Testis (tissue), 3 donors: ENCODE data around the gene TADA2A. TPM values are rescaled to one million over a fixed set of nuclear protein-coding genes. Genes with fewer than 3 reads are reported as not detected.

Source experiments
- DNase-seq: peaks from one replicate; pipeline ENCODE4 v3.0.0-alpha.2; 2019
- H3K27ac ChIP-seq, 2 donors: fragments of 200-600 bp; sonication (generic); one replicate each; pipeline ENCODE4 v1.5.1; 2019
- H3K27me3 ChIP-seq: fragments of 200-600 bp; sonication (generic); one replicate; pipeline ENCODE4 v1.5.1; 2019
- H3K36me3 ChIP-seq: fragments of 200-600 bp; sonication (generic); one replicate; pipeline ENCODE4 v1.5.1; 2017; ENCODE audit warnings: low read depth; ENCODE audit errors: missing control alignments
- H3K4me1 ChIP-seq: fragments of 200-600 bp; sonication (generic); one replicate; pipeline ENCODE4 v1.5.1; 2019
- H3K4me3 ChIP-seq, 2 donors: fragments of 200-600 bp; sonication (generic); one replicate each; pipeline ENCODE4 v1.5.1; 2017 to 2019
- H3K9me3 ChIP-seq: fragments of 200-600 bp; sonication (generic); one replicate; pipeline ENCODE4 v1.5.1; 2017
- CTCF ChIP-seq, 3 experiments: fragments of 450-650 bp in 2 of 3; fragments of 200-600 bp in 1 of 3; sonication (generic) in 1 of 3; IDR thresholded peaks; one replicate each; pipeline ENCODE4 v1.5.1; 2016 to 2019; ENCODE audit warnings: antibody characterized with exemption in 3 of 3, mild to moderate bottlenecking in 2 of 3, moderate library complexity in 1 of 3
- POLR2A ChIP-seq: fragments of 450-650 bp; IDR thresholded peaks from one replicate; pipeline ENCODE4 v1.6.1; 2017; ENCODE audit warnings: antibody characterized with exemption, mild to moderate bottlenecking, moderate library complexity
- WGBS, 2 donors: methylation state at CpG; one replicate each; pipeline ENCODE4 v1.1.5; 2018; 5-methylcytosine and 5-hydroxymethylcytosine counted together
- intact Hi-C: fragments of 100-400 bp; cut with DNase I; formaldehyde crosslinking; loops from one replicate; pipeline ENCODE4 v1.15.1; 2023; ENCODE audit warnings: low total_unique reads
- polyA plus RNA-seq: library from polyadenylated mRNA; stranded (reverse); fragments of 350-450 nt; fragmentation: Illumina TruSeq; extraction: RNeasy Lipid Tissue Mini Kit (QIAGEN cat#74804); gene quantifications from one replicate; pipeline ENCODE4 v1.2.3, GENCODE V29; 2014; ENCODE audit warnings: low read depth, low replicate concordance; ENCODE audit not compliant: insufficient read depth
- total RNA-seq, 2 donors: library from RNA; depleted of rRNA; stranded (reverse); fragments of >200 nt; gene quantifications; one replicate each; pipeline ENCODE4 v1.2.3, GENCODE V29; 2016

The TADA2A gene
- total and polyA plus RNA-seq, 3 donors from 2014 or later, result 33.5 to 62.8 (median 44.0) TPM

- Histone ChIP-seq H3K27me3 (no peaks in the 10 kb centered on the region), H3K27ac (peak overlapping the region; percentile 35 to 46), H3K4me3 (no peak overlapping the region), H3K36me3 (no peaks in the 10 kb centered on the region), H3K4me1 (peaks cover 33% of the 10 kb centered on the region), H3K9me3 (no peaks in the 10 kb centered on the region)
- no peak for TF ChIP-seq POLR2A
- TF ChIP-seq CTCF (IDR thresholded peaks at IDR 0.05), result no peak
- 34 to 41% methylated on average over 4 of the region's 4 CpGs for WGBS, 2 donors
- no peak for DNase-seq
- intact Hi-C loops, result no loop called here
Observed at GRCh38 chr17:37492167-37492566, 85.5 kb downstream of the TADA2A start.

DNA sequence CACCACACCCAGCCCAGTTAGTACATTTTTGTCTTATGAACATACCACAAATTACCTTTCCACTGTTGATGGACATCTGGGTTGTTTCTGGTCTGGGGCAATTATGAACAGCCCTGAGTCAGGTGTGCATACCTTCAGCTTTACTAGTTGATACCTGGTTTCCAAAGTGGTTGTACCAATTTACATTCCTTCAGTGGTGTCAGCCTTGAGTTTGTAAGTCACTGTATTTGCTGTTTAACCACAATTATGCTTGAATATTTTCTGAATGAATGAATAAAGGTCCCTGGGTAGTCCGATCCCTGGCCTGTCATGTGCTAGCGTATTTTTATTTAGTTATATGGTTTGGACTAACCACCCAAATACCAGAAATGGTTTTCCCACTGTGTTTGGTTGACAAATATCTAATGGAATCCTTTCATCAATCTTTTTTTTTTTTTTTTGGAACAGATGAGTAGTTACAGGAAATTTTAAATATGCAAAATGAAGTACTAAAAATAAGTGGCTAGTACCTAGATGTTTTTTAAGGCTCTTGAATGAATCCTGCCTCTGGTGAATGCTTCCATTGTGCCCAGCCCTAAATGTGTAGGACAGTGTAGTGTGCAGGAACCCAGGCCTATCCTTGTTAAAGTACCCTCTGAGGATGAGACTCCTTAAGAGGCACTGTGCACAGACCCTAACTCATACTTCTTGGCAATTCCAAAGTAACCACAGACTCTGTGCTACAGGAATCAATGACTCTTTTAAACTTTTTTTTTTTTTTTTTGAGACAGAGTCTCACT, 86.8 kb downstream of the TADA2A start:
- H3K27ac ChIP-seq, result no peak overlapping the region
- no peaks in the 10 kb centered on the region for H3K9me3 ChIP-seq
- no peak overlapping the region for H3K4me3 ChIP-seq
- H3K4me1 ChIP-seq, result peaks cover 25% of the 10 kb centered on the region
- intact Hi-C loops, result no loop called here
- 92 to 96% methylated on average over 2 of the region's 2 CpGs for WGBS, 2 donors
- no peaks in the 10 kb centered on the region for H3K36me3 ChIP-seq
- no peaks in the 10 kb centered on the region for H3K27me3 ChIP-seq
- TF ChIP-seq CTCF (IDR thresholded peaks at IDR 0.05) (no peak), POLR2A (no peak)
- DNase-seq, result no peak

DNA sequence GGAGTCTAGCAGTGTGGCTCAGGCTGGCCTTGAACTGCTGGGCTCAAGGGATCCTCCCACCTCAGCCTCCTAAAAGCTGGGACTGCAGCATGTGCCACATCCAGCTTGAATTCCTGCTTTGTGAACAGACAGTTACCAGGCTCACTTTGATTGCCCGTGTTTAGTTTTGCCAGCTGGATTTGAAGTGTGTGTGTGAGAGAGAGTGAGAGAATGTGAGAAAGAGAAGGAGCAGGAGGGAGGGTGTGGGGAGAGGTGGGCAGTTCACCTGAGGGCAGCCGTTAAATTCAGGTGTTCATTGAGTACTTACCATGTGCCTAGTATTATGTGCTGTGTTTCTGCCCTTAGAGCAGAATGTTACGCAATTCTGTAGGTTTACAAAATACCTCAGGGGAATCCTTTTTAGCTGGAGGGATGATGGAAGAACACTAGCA, 87.7 kb downstream of the TADA2A start:
- H3K27me3 ChIP-seq, result no peaks in the 10 kb centered on the region
- 69 to 73% methylated on average over 3 of the region's 3 CpGs for WGBS, 2 donors
- TF ChIP-seq POLR2A, result no peak
- no peak for TF ChIP-seq CTCF (IDR thresholded peaks at IDR 0.05)
- H3K9me3 ChIP-seq, result no peaks in the 10 kb centered on the region
- H3K4me3 ChIP-seq, result no peak overlapping the region
- intact Hi-C loops, result no loop called here
- peak overlapping the region in 1 of 2 donors; percentile 29 for H3K27ac ChIP-seq
- peaks cover 23% of the 10 kb centered on the region for H3K4me1 ChIP-seq
- H3K36me3 ChIP-seq, result no peaks in the 10 kb centered on the region
- DNase-seq, result peak; percentile 50

- intact Hi-C loops, result no loop called here
- WGBS, 2 donors, result 65 to 78% methylated on average over 7 to 8 of the region's 8 CpGs
Observed at GRCh38 chr17:37494971-37495370, 88.3 kb downstream of the TADA2A start.

More at GRCh38 chr17:37494971-37495370, 88.3 kb downstream of the TADA2A start:
- Histone ChIP-seq H3K27me3 (no peaks in the 10 kb centered on the region), H3K36me3 (no peaks in the 10 kb centered on the region), H3K4me3 (no peak overlapping the region), H3K27ac (no peak overlapping the region), H3K4me1 (peaks cover 23% of the 10 kb centered on the region), H3K9me3 (no peaks in the 10 kb centered on the region)
- TF ChIP-seq CTCF (IDR thresholded peaks at IDR 0.05) (no peak), POLR2A (no peak)
- no peak for DNase-seq
